PC-9 (cell line): ENCODE measurements around the gene AIRE.

Experiments
- EZH2 ChIP-seq: fragments of 200-600 bp; sonication (generic); IDR thresholded peaks from 2 replicates; pipeline ENCODE4 v1.8.0; 2017; ENCODE audit warnings: antibody characterized with exemption, low read depth
- TF ChIP-seq, protein P1 (sequence below): fragments of 200-600 bp; sonication (generic); conservative IDR thresholded peaks from 2 replicates; pipeline ENCODE4 v1.6.1; 2017; ENCODE audit warnings: mixed run types, antibody characterized with exemption, mild to moderate bottlenecking, moderate library complexity

- TF ChIP-seq, protein P1, sequence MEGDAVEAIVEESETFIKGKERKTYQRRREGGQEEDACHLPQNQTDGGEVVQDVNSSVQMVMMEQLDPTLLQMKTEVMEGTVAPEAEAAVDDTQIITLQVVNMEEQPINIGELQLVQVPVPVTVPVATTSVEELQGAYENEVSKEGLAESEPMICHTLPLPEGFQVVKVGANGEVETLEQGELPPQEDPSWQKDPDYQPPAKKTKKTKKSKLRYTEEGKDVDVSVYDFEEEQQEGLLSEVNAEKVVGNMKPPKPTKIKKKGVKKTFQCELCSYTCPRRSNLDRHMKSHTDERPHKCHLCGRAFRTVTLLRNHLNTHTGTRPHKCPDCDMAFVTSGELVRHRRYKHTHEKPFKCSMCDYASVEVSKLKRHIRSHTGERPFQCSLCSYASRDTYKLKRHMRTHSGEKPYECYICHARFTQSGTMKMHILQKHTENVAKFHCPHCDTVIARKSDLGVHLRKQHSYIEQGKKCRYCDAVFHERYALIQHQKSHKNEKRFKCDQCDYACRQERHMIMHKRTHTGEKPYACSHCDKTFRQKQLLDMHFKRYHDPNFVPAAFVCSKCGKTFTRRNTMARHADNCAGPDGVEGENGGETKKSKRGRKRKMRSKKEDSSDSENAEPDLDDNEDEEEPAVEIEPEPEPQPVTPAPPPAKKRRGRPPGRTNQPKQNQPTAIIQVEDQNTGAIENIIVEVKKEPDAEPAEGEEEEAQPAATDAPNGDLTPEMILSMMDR = peak; percentile 62
- no peak for TF ChIP-seq EZH2
These were observed 19.2 kb downstream of the AIRE start for GRCh38 chr21:44304877-44305293.
